Stimulated activated naive CD8-positive, alpha-beta T cell treated with anti-CD3 and anti-CD28 coated beads, Interleukin-15, Interleukin-2, amounts not matched to agents 100 ng/mL and 50 ng/mL, for 24 hours (primary cell): ENCODE measurements around the gene CAMTA1.
"Not testable (repeated sequence)": the region's sequence is repeated elsewhere in the genome, so short reads cannot be mapped to it uniquely, and the experiment has no call there.

Experiments
- H3K27ac Mint-ChIP-seq: one replicate; pipeline ENCODE4 v1.8.0; 2021; ENCODE audit warnings: mild to moderate bottlenecking, mixed read lengths
- H3K27me3 Mint-ChIP-seq: one replicate; pipeline ENCODE4 v1.8.0; 2021; ENCODE audit warnings: mixed read lengths
- H3K36me3 Mint-ChIP-seq: one replicate; pipeline ENCODE4 v1.8.0; 2021; ENCODE audit warnings: low read depth, mixed read lengths
- H3K4me1 Mint-ChIP-seq: one replicate; pipeline ENCODE4 v1.8.0; 2021; ENCODE audit warnings: low read depth, mixed read lengths
- H3K4me3 Mint-ChIP-seq: one replicate; pipeline ENCODE4 v1.8.0; 2021; ENCODE audit warnings: mild to moderate bottlenecking, mixed read lengths
- H3K9me3 Mint-ChIP-seq: one replicate; pipeline ENCODE4 v1.8.0; 2021; ENCODE audit warnings: mixed read lengths

CAMTA1 gene

GRCh38 chr1:7690496-7691182 lies 905.4 kb downstream of the CAMTA1 start:
- Mint-ChIP-seq H3K27me3 (peaks cover 10% of the 10 kb centered on the region), H3K9me3 (peaks cover 11% of the 10 kb centered on the region), H3K36me3 (no peaks in the 10 kb centered on the region), H3K4me1 (no peaks in the 10 kb centered on the region), H3K4me3 (no peak overlapping the region), H3K27ac (no peak overlapping the region)

- Mint-ChIP-seq H3K36me3 (no peaks in the 10 kb centered on the region), H3K4me3 (no peak overlapping the region), H3K9me3 (peaks cover 11% of the 10 kb centered on the region), H3K4me1 (no peaks in the 10 kb centered on the region), H3K27ac (no peak overlapping the region), H3K27me3 (peaks cover 6% of the 10 kb centered on the region)
Measured at GRCh38 chr1:7691576-7691975, 906.3 kb downstream of the CAMTA1 start.

GRCh38 chr1:7692005-7692404 lies 906.8 kb downstream of the CAMTA1 start:
- Mint-ChIP-seq H3K4me3 (no peak overlapping the region), H3K9me3 (peaks cover 11% of the 10 kb centered on the region), H3K36me3 (no peaks in the 10 kb centered on the region), H3K27me3 (peaks cover 6% of the 10 kb centered on the region), H3K27ac (no peak overlapping the region), H3K4me1 (no peaks in the 10 kb centered on the region)

- H3K4me3 Mint-ChIP-seq, H3K27ac Mint-ChIP-seq, H3K27me3 Mint-ChIP-seq, H3K36me3 Mint-ChIP-seq, H3K4me1 Mint-ChIP-seq: not testable (repeated sequence)
- H3K9me3 Mint-ChIP-seq: peaks cover 11% of the 10 kb centered on the region
Measured at GRCh38 chr1:7693037-7693436, 907.8 kb downstream of the CAMTA1 start.

GRCh38 chr1:7693662-7694061 lies 908.4 kb downstream of the CAMTA1 start:
- H3K36me3 Mint-ChIP-seq: no peaks in the 10 kb centered on the region
- H3K9me3 Mint-ChIP-seq: peaks cover 11% of the 10 kb centered on the region
- peaks cover 5% of the 10 kb centered on the region for H3K27me3 Mint-ChIP-seq
- no peak overlapping the region for H3K27ac Mint-ChIP-seq
- no peak overlapping the region for H3K4me3 Mint-ChIP-seq
- H3K4me1 Mint-ChIP-seq: peaks cover under 1% of the 10 kb centered on the region

GRCh38 chr1:7694600-7695496 lies 909.6 kb downstream of the CAMTA1 start:
- no peak overlapping the region for H3K4me3 Mint-ChIP-seq
- no peaks in the 10 kb centered on the region for H3K36me3 Mint-ChIP-seq
- H3K27ac Mint-ChIP-seq: no peak overlapping the region
- peaks cover 4% of the 10 kb centered on the region for H3K27me3 Mint-ChIP-seq
- H3K4me1 Mint-ChIP-seq: peaks cover 12% of the 10 kb centered on the region
- peaks cover 11% of the 10 kb centered on the region for H3K9me3 Mint-ChIP-seq

- no peaks in the 10 kb centered on the region for H3K36me3 Mint-ChIP-seq
- peaks cover 9% of the 10 kb centered on the region for H3K27me3 Mint-ChIP-seq
- no peak overlapping the region for H3K27ac Mint-ChIP-seq
- H3K4me3 Mint-ChIP-seq: no peak overlapping the region
- peaks cover 12% of the 10 kb centered on the region for H3K4me1 Mint-ChIP-seq
- H3K9me3 Mint-ChIP-seq: peaks cover 11% of the 10 kb centered on the region
Measured at GRCh38 chr1:7695497-7696117, 910.4 kb downstream of the CAMTA1 start.

- Mint-ChIP-seq H3K9me3 (peaks cover 4% of the 10 kb centered on the region), H3K4me1 (peaks cover 12% of the 10 kb centered on the region), H3K27ac (no peak overlapping the region), H3K27me3 (peaks cover 31% of the 10 kb centered on the region), H3K4me3 (no peak overlapping the region), H3K36me3 (no peaks in the 10 kb centered on the region)
Measured at GRCh38 chr1:7698641-7699040, 913.4 kb downstream of the CAMTA1 start.

GRCh38 chr1:7702365-7702764 lies 917.1 kb downstream of the CAMTA1 start:
- Mint-ChIP-seq H3K27me3 (peaks cover 49% of the 10 kb centered on the region), H3K4me3 (no peak overlapping the region), H3K27ac (no peak overlapping the region), H3K9me3 (no peaks in the 10 kb centered on the region), H3K36me3 (no peaks in the 10 kb centered on the region), H3K4me1 (peaks cover 20% of the 10 kb centered on the region)

- Mint-ChIP-seq H3K9me3 (no peaks in the 10 kb centered on the region), H3K4me3 (peak overlapping the region; percentile 57), H3K36me3 (no peaks in the 10 kb centered on the region), H3K4me1 (peaks cover 22% of the 10 kb centered on the region), H3K27me3 (peaks cover 57% of the 10 kb centered on the region), H3K27ac (peak overlapping the region; percentile 67)
Measured at GRCh38 chr1:7703321-7704213, 918.3 kb downstream of the CAMTA1 start.

- H3K27me3 Mint-ChIP-seq: peaks cover 65% of the 10 kb centered on the region
- H3K27ac Mint-ChIP-seq: no peak overlapping the region
- H3K4me1 Mint-ChIP-seq: peaks cover 14% of the 10 kb centered on the region
- no peak overlapping the region for H3K4me3 Mint-ChIP-seq
- no peaks in the 10 kb centered on the region for H3K9me3 Mint-ChIP-seq
- H3K36me3 Mint-ChIP-seq: no peaks in the 10 kb centered on the region
Measured at GRCh38 chr1:7704214-7705047, 919.2 kb downstream of the CAMTA1 start.

GRCh38 chr1:7705048-7705907 lies 920.0 kb downstream of the CAMTA1 start:
- Mint-ChIP-seq H3K27me3 (peaks cover 66% of the 10 kb centered on the region), H3K4me3 (peak overlapping the region; percentile 76), H3K9me3 (no peaks in the 10 kb centered on the region), H3K27ac (peak overlapping the region; percentile 36), H3K36me3 (no peaks in the 10 kb centered on the region), H3K4me1 (peaks cover 10% of the 10 kb centered on the region)

GRCh38 chr1:7705908-7706216 lies 920.6 kb downstream of the CAMTA1 start:
- H3K9me3 Mint-ChIP-seq: no peaks in the 10 kb centered on the region
- no peaks in the 10 kb centered on the region for H3K36me3 Mint-ChIP-seq
- peaks cover 10% of the 10 kb centered on the region for H3K4me1 Mint-ChIP-seq
- no peak overlapping the region for H3K27ac Mint-ChIP-seq
- peaks cover 67% of the 10 kb centered on the region for H3K27me3 Mint-ChIP-seq
- peak overlapping the region; percentile 76 for H3K4me3 Mint-ChIP-seq
